ENCODE results near the gene ARMH2.

Gene ARMH2

DNA sequence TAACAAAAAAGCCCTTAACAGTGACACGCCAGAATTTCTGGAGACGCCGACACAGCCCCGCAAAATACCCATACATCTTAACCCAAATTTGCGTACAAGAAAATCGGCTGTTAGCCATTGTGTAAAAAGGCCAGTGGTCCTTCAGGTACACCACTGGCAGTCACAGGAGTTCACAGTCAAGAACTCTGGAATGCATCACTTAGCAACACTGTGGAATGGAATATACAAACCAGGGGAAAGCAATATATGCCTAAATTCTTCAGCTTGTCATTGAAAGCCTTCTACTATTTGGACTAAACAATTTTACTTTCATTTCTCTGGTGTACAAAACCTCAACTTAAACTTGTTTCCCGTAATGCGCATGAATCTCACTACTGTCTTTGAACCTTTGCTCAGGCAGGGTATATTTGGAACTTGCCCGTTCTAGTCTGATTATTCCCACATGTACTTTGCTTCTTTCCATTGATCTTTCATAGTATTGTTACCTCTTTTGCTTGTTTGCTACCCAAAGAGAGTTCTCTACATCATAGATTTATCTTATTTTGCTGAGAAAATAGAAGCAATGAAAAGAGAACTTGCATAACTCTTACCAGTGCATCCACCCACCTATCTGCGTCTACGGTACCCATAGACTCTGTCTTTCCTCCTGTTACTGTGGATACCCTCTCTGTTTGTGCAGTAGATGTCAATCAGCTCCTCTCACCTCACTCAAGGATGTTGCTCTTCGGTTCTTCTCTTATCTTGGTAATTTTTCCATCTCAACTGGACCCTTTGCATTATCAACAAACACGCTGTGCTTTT, at the start of gene ARMH2:
Gene ARMH2, minus strand, starts transcription at position 178 of the 801 bp plus-strand sequence. Its CDS starts 60 bp downstream, at position 118.
- no peak for DNase-seq (ENCODE audit: low read depth)

DNA sequence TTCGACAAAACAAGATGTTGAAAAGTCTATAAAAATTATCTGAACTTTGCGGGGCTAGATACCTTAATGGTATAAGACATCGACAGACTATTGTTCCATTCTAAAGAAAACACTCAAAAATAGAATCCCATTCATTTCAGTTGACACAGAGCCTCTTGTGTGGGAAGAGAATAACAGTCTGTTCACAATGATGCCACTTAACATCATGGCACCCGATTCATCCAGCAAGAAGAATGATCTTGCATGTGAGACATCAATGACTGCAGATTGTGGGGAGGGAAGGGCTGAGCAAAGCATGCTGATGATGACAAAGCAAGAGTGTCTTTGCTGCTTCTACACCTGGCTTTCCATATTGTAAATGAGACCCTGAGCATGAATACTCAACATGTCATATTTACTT, 49.7 kb upstream of the ARMH2 start:
- DNase-seq (ENCODE audit: low read depth), result no peak

GRCh38 chr6:24847402-24847801, 48.7 kb upstream of the ARMH2 start:
- no peak for DNase-seq (ENCODE audit: low read depth)

DNA sequence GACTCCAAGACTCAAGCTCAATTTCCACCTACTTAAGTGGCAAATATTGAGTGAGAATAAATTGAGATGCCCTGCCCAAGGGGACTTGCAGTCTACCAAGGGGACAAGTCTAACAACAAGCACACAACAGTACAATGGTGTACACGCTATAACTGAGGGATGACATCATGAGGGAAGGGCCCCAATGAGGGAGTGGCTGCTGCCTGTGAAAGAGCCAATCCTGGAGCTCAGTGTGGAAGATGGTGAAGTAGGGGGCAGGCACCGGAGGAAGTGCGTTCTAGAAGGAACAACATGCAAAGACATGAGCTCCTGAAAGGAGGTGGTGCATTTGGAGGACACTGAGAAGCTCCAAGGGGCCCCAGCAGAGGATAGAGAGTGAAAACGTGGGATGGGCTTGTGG, 46.9 kb upstream of the ARMH2 start:
- DNase-seq (ENCODE audit: low read depth), result no peak

DNA sequence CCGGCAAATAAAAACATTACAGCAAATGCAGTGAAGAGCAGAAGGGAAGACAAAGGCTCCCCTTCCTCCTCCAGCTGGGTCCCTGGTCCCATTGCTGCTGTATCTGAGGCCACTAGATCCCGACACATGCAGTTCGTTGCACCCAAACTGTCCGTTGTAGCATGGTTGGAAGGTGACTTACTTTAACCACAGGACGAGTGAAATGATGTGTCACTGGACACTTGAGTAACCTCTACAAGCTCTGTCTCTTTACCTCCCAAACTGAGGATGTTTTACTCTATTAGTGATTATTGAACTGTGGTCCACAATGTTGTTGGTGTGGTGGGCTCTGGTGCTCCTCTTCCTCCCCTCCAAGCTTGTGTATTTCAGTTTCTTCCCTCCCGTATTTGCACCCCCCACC, 46.2 kb upstream of the ARMH2 start:
- DNase-seq (ENCODE audit: low read depth), result no peak

- no peak for DNase-seq (ENCODE audit: low read depth)
Measured at GRCh38 chr6:24844061-24844460, 45.3 kb upstream of the ARMH2 start.

DNA sequence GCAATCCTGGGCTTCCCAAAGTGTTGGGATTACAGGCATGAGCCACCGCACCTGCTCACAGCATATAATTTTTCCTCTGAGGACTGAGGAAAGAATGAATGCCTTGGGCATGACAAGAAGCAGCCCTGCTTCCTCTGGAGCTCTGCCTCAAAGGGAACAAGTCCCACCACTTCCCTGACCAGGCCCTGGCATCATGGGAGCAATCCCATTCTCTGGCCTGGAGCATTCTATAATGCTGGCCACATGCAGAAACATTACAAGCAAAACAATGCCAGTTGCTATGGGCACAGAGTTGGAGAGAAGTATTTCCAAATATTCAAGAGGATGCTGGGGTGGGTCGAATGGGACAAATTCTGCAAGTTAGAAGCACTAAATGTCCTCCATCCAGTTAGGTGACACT, 41.5 kb upstream of the ARMH2 start:
- no peak for DNase-seq (ENCODE audit: low read depth)

DNA sequence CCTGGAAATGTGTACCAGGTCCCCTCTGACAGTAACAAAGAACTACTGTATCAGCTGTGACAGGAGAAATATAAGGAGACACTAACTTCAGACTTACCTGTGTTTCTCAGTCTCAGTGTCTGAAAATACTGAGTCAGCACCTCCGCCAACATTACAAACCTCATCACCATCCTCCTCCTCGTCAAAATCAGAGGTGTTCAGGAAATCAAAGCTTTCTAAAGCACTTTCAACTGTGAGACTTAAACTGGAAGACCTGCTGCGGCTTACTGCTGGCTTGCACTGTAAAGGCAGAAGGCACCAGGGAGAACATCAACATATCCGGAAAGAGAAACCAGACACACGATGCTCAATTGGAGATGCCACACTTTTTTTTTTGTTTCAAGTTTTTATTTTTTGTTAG, 40.3 kb upstream of the ARMH2 start:
- no peak for DNase-seq (ENCODE audit: low read depth)

DNA sequence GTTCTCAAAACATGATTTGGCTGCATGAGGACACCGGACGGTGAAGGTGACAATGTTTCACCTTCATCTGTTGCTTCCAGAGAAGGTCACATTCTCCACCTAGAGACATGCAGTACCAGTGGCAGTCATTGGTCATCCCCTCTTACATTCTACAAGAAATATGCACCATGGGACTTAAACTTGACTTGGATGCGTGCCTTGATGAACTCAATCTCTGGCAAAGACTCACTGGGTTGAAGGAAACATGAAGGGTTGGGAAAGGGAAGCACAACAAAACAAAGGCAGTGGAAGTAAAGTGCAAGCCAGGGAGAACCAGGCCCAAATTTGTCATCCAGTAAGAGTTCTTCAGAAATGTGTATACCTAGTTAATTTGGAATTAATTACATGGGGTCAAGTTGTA, 39.4 kb upstream of the ARMH2 start:
- no peak for DNase-seq (ENCODE audit: low read depth)

GRCh38 chr6:24836109-24836508, 37.4 kb upstream of the ARMH2 start:
- DNase-seq (ENCODE audit: low read depth), result no peak

- no peak for DNase-seq (ENCODE audit: low read depth)
Measured at GRCh38 chr6:24833711-24834386, 35.1 kb upstream of the ARMH2 start.

DNA sequence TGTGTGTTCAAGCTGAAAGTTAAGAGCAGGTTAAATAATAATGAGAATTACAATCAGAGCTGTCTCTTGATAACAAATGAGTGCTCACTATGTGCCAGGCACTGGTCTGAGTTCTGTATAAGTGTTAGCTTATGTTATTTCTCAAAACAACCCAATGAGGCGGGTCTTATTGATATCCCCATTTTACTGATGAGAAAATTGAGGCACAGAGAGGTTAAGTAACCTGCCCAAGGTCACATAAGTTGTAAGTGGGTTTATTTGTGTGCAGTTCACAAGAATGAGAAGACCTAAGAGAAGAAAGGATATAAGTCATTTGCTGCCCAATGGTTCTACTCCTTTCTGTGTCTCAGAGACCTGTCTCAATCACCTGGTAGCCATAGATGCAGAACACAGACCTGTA, 34.1 kb upstream of the ARMH2 start:
- DNase-seq (ENCODE audit: low read depth), result no peak

- no peak for DNase-seq (ENCODE audit: low read depth)
Measured at GRCh38 chr6:24831771-24832716, 33.3 kb upstream of the ARMH2 start.

DNA sequence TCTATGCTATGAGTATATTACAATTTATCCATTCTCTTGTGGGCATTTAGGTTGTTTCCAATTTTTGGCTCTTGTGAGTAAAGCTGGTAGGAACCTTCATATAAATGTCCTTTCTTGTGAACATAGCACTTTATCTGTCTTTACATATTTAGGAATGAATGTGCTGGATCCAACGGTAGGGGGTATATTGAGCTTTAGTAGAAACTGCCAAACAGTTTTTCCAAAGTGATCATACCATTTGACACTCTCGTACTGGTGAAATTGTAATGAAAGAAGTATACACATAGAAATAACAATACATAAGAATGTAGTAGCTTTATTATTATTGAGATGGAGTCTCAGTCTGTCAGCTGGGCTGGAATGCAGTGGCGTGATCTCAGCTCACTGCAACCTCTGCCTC, 30.9 kb upstream of the ARMH2 start:
- no peak for DNase-seq (ENCODE audit: low read depth)

DNA sequence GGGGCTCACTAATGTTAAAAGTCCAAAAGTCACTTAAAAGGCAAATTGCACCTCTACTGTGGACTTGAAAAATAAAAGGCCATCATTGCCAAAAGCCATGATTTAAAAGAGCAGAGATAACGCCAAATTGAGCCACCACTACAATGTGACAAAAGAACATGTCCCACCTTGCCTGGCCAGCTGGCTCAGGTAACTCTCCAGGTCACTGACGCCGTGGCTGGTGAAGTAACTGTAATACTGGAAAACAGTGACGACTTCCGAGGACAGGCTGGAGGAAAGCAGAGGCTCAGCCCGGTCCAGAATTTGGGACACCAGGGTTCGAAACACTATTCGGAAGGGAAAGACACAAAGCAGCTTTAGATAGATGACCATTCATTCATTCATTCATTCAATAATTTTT, 29.3 kb upstream of the ARMH2 start:
- DNase-seq (ENCODE audit: low read depth), result no peak

- no peak for DNase-seq (ENCODE audit: low read depth)
Measured at GRCh38 chr6:24827162-24827561, 28.4 kb upstream of the ARMH2 start.

DNA sequence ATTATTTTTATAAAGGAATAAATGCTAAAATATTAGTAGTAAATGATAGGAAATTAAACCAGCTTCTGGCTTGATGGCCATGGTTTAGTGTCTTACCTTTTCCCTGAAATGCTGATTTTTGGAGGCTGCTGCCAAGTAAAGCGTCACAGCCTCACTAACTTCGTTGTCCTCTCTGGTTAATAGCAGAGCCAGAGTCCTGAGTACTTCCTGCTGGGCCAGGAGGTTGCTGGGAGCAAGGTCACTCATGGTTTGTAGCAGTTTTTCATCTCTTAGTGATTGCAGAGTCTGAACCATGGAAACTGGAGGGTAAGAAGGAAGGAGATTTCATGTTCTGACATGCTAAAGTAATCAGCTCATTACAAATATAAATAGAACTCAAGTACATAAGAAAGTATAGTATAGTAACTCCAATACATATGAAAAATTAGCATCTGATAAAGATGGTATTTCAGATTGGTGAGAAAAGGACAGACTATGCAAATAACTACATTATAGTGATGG, 26.5 kb upstream of the ARMH2 start:
- DNase-seq (ENCODE audit: low read depth), result no peak

DNA sequence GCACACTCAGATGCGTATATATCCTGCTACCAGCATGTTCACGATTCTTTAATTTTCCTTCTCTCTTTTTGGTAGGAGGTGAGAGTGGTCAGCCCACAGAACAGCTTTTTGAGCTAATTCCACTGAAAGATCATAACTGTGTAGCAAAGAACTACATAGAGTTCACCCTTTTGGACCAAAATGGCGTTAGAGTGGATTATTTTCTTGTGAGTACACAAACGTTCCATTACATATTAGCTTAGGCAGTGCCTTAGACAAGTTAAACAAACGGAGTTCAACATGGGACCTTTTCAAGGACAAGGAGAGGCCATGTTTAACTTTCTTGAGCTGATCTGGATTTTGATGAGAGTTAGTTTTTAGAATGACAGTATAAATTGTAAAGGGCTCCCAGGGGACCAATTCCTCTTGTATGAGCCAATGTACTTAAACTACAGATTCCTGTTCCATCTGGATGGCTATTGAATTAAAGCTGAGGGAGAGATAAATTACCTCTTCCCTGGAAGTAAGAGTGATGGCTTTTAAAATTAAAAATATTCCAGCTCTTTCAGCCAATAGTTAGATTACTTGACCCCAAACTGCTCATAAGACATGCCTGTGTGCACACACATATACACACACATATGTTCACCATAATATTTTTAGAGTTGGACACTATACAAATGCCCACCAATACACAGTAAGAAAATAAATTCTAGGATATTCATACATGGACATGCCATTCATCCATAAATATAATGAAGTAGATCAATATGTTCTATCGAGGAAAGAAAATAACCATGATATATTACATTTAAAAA, 25.6 kb upstream of the ARMH2 start:
- DNase-seq (ENCODE audit: low read depth), result no peak

GRCh38 chr6:24823185-24823584, 24.5 kb upstream of the ARMH2 start:
- no peak for DNase-seq (ENCODE audit: low read depth)

DNA sequence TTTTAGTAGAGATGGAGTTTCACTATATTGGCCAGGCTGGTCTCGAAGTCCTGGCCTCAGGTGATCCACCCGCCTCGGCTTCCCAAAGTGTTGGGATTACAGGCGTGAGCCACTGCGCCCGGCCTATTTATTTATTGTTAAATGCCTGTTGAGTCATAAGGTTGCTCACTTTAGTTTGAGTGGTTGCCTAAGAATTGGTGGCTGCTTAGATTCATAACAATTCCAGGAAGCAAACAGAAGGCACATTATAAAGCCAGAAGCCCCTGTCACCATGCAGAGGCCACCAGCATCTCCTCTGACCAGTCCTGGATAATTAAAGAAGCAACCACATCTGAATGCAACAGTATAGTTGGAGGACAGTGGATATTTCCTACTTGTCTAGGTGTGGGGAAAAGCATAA, 24.0 kb upstream of the ARMH2 start:
- DNase-seq (ENCODE audit: low read depth), result no peak

DNA sequence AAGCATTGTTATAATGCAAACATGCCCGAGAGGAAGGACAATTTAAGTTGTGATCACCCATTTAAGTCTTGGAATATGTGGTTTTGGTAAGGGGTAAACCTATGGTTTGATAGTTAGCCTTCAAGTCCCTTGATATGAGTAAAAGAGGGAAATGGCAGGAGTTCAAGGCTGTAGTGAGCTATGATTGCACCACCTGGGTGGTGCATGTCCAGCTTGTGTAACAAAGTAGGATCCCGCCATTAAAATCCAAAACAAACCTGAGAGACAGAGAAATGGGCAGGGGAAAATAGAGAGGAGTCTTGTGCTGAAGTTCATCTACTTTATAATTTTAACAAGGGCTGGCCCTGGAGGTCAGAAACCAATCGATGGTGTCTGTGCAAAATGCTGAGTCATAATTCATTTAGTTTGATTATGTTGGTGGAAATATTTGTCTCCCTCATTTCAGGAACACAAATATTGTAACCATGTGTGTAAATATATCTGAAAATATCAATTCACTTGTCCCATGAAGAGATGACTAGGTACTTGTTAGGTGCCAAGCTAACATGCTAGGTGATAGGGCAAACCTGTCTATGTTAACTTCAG, 23.2 kb upstream of the ARMH2 start:
- no peak for DNase-seq (ENCODE audit: low read depth)

All from HS-5 (cell line).